Measurements from ENCODE around the gene TRAF7. TPM values are rescaled to one million over a fixed set of nuclear protein-coding genes. Genes with fewer than 3 reads are reported as not detected.

The TRAF7 gene
- polyA plus RNA-seq, 1 donor, result 63.3 TPM

DNA sequence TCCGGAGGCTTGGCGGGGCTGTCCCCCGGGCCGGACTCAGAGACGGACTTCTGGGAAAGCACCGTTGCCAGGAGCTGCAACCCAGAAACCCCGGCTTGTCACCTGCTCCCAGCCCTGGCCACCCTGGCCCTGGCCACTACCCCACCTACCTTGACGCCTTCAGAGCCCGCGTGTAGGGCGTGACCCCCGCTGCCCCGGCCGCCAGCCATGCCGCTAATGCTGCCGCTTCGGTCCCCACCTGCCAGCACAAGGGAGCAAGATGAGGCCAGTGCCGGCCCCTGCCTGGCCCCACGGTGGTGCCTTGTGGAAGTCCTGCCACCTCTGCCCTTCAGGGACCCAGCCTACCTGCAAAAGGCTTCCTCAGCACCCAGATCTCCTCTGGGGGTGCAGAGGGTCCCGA is 29.4 kb downstream of the TRAF7 start:
- no peak for DNase-seq
- H3K36me3 ChIP-seq (ENCODE audit: control insufficient read depth, insufficient read depth, low read length), result no peaks in the 10 kb centered on the region
- no peak overlapping the region for H3K4me3 ChIP-seq (ENCODE audit: low read length)
- H3K27ac ChIP-seq (ENCODE audit: low read length), result no peak overlapping the region
- H3K9me3 ChIP-seq (ENCODE audit: control insufficient read depth, low read depth, low read length), result no peaks in the 10 kb centered on the region
- no peaks in the 10 kb centered on the region for H3K4me1 ChIP-seq (ENCODE audit: control insufficient read depth, insufficient read depth, low read length)
- H3K27me3 ChIP-seq (ENCODE audit: control insufficient read depth, insufficient read depth, low read length), result no peaks in the 10 kb centered on the region
- no CpG with 5 or more reads among the region's 20 CpGs for WGBS (ENCODE audit: insufficient coverage, low lambda C conversion rate)

DNA sequence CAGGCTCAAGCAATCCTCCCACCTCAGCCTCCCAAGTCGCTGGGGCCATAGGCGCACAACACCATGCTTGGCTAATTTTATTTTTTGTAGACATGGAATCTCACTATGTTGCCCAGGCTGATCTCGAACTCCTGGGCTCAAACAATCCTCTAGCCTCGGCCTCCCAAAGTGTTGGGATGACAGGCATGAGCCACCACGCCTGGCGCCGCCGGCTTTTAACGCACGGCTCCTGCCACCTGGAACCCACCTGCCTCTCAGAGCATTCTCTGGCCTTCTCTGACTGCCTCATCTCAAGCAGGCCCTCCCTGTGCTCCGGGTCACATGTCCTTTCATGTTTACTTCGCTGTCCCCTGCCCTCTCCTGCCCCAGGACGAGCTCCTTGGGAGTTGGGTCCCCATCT is 30.5 kb downstream of the TRAF7 start:
- no peaks in the 10 kb centered on the region for H3K4me1 ChIP-seq (ENCODE audit: control insufficient read depth, insufficient read depth, low read length)
- H3K4me3 ChIP-seq (ENCODE audit: low read length), result no peak overlapping the region
- DNase-seq, result no peak
- no peak overlapping the region for H3K27ac ChIP-seq (ENCODE audit: low read length)
- no peaks in the 10 kb centered on the region for H3K9me3 ChIP-seq (ENCODE audit: control insufficient read depth, low read depth, low read length)
- H3K36me3 ChIP-seq (ENCODE audit: control insufficient read depth, insufficient read depth, low read length), result no peaks in the 10 kb centered on the region
- WGBS (ENCODE audit: insufficient coverage, low lambda C conversion rate), result no CpG with 5 or more reads among the region's 13 CpGs
- no peaks in the 10 kb centered on the region for H3K27me3 ChIP-seq (ENCODE audit: control insufficient read depth, insufficient read depth, low read length)

DNA sequence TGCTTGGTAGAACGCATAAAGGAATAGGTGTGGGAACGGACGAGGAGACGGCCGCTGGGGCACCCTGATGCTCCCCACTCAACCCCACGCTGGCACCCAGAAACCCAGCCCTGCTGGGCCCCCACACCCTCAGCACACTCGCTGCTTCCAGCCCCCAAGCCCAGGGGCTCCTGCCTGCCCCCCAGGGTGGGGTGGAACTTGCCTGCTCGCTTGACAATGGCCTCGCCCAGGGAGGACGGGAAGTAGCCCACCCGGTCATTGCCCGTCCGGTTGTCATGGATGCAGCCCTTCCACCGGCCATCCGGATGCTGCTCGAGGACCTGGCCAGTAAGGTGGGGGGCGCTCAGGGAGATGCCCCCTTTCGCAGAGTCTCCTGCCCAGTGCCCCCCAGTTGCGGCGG is 30.9 kb downstream of the TRAF7 start:
- no CpG with 5 or more reads among the region's 20 CpGs for WGBS (ENCODE audit: insufficient coverage, low lambda C conversion rate)
- no peak for DNase-seq
- H3K9me3 ChIP-seq (ENCODE audit: control insufficient read depth, low read depth, low read length), result no peaks in the 10 kb centered on the region

DNA sequence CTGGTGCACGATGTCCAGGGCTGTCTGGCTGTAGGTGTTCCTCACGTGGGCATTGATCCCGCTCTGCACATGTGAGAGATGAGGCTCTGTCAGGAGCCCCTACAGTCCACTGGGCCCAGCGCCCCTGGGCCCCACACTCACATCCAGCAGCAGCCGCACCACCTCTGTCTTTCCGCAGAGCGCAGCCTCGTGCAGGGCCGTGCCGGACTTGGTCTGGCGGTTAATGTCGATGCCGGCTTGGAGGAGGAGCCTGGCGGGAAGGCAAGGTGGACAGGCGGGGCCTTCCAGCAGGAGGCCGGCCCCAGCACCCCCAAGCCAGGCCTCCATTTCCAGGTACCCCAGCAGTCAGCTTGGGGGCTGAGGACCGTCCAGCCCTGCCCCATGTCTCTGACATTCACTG is 31.6 kb downstream of the TRAF7 start:
- no CpG with 5 or more reads among the region's 17 CpGs for WGBS (ENCODE audit: insufficient coverage, low lambda C conversion rate)

More for the DNA sequence above, 30.9 kb downstream of the TRAF7 start:
- no peak overlapping the region for H3K4me3 ChIP-seq (ENCODE audit: low read length)
- H3K27ac ChIP-seq (ENCODE audit: low read length), result no peak overlapping the region
- no peaks in the 10 kb centered on the region for H3K27me3 ChIP-seq (ENCODE audit: control insufficient read depth, insufficient read depth, low read length)
- no peaks in the 10 kb centered on the region for H3K4me1 ChIP-seq (ENCODE audit: control insufficient read depth, insufficient read depth, low read length)
- H3K36me3 ChIP-seq (ENCODE audit: control insufficient read depth, insufficient read depth, low read length), result no peaks in the 10 kb centered on the region

DNA sequence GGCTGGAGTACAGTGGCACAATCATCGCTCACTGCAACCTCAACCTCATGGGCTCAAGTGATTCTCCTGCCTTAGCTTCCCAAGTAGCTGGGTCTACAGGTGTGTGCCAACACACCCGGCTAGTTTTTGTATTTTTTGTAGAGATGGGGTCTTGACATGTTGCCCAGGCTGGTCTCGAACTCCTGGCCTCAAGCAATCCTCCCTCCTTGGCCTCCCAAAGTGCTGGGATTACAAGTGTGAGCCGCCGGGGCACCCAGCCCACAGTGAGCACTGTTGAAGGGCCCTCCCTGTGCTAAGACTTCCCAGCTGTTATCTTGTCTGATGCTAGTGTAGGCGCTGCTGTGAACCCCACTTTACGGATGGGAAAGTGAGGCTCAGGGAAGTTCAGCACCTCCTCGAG is 32.8 kb downstream of the TRAF7 start:
- Histone ChIP-seq H3K9me3 (ENCODE audit: control insufficient read depth, low read depth, low read length) (no peaks in the 10 kb centered on the region), H3K27ac (ENCODE audit: low read length) (no peak overlapping the region), H3K4me3 (ENCODE audit: low read length) (no peak overlapping the region), H3K4me1 (ENCODE audit: control insufficient read depth, insufficient read depth, low read length) (no peaks in the 10 kb centered on the region), H3K27me3 (ENCODE audit: control insufficient read depth, insufficient read depth, low read length) (peaks cover under 1% of the 10 kb centered on the region), H3K36me3 (ENCODE audit: control insufficient read depth, insufficient read depth, low read length) (no peaks in the 10 kb centered on the region)
- DNase-seq, result no peak
- WGBS (ENCODE audit: insufficient coverage, low lambda C conversion rate), result no CpG with 5 or more reads among the region's 8 CpGs

More for the DNA sequence above, 31.6 kb downstream of the TRAF7 start:
- Histone ChIP-seq H3K36me3 (ENCODE audit: control insufficient read depth, insufficient read depth, low read length) (no peaks in the 10 kb centered on the region), H3K4me1 (ENCODE audit: control insufficient read depth, insufficient read depth, low read length) (no peaks in the 10 kb centered on the region), H3K4me3 (ENCODE audit: low read length) (no peak overlapping the region), H3K27ac (ENCODE audit: low read length) (no peak overlapping the region), H3K27me3 (ENCODE audit: control insufficient read depth, insufficient read depth, low read length) (no peaks in the 10 kb centered on the region), H3K9me3 (ENCODE audit: control insufficient read depth, low read depth, low read length) (no peaks in the 10 kb centered on the region)
- no peak for DNase-seq

DNA sequence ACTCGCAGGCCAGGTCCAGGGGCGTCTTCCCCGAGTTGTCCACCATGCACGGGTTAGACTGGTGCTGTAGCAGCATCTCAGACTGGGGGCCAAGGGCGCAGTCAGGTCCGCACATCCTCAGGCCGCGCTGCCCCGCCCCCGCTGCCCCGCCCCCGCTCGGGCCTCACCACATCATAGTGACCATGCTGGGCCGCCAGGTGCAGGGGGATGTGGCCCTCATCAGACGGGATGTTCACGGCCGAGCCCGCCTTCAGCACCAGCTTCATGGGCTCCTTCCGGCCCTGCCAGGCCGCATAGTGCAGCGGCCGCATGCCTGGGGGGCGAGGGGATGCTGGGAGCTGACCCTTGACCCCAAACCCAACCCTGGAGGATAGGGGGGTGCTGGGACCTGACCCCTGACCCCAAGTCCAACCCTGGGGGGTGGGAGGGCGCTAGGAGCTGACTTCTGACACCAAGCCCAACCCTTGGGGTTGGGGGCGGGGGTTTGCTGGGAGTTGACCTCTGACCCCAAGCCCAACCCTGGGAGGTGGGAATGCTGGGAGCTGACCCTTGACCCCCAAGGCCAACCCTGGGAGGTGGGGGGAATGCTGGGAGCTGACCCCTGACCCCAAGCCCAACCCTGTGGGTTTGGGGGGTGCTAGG is 33.8 kb downstream of the TRAF7 start:
- DNase-seq, result no peak
- H3K36me3 ChIP-seq (ENCODE audit: control insufficient read depth, insufficient read depth, low read length), result no peaks in the 10 kb centered on the region
- H3K9me3 ChIP-seq (ENCODE audit: control insufficient read depth, low read depth, low read length), result no peaks in the 10 kb centered on the region
- no peaks in the 10 kb centered on the region for H3K4me1 ChIP-seq (ENCODE audit: control insufficient read depth, insufficient read depth, low read length)
- H3K27me3 ChIP-seq (ENCODE audit: control insufficient read depth, insufficient read depth, low read length), result peaks cover 10% of the 10 kb centered on the region
- H3K27ac ChIP-seq (ENCODE audit: low read length), result no peak overlapping the region
- H3K4me3 ChIP-seq (ENCODE audit: low read length), result no peak overlapping the region
- WGBS (ENCODE audit: insufficient coverage, low lambda C conversion rate), result no CpG with 5 or more reads among the region's 25 CpGs

DNA sequence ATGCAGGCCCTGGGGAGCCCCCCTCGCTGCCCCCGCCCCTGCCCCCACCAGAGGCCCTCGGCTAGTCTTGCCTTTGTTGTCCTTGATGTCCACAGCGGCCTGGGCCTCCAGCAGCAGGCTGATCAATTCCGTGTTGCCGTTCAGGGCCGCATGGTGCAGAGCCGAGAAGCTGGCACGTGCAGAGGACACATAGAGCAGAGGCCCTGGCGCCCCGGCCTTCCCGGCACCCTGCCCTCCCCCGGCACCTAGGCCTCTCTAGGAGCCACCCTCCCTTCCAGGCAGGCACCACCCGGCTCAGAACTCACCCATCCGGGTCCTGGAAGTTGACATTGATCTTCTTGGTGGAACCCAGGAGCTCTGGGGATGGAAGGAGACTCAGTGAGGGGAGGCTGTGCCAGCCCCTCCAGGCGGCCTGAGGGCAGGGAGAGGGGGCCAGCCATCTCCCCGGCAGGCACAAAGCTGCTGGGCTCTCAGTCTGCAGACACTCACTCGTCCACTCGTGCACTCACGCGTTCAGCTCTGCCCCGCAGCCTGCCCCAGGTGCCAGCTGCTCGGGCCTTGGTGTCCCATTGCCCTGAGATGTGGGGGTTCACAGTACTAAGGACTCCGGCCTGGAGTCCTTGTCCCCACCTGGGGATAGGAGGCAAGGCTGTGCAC is 34.5 kb downstream of the TRAF7 start:
- DNase-seq, result no peak
- H3K36me3 ChIP-seq (ENCODE audit: control insufficient read depth, insufficient read depth, low read length), result no peaks in the 10 kb centered on the region
- no CpG with 5 or more reads among the region's 24 CpGs for WGBS (ENCODE audit: insufficient coverage, low lambda C conversion rate)
- no peaks in the 10 kb centered on the region for H3K9me3 ChIP-seq (ENCODE audit: control insufficient read depth, low read depth, low read length)
- H3K4me3 ChIP-seq (ENCODE audit: low read length), result no peak overlapping the region
- H3K27me3 ChIP-seq (ENCODE audit: control insufficient read depth, insufficient read depth, low read length), result peaks cover 17% of the 10 kb centered on the region
- H3K4me1 ChIP-seq (ENCODE audit: control insufficient read depth, insufficient read depth, low read length), result peaks cover 6% of the 10 kb centered on the region
- H3K27ac ChIP-seq (ENCODE audit: low read length), result no peak overlapping the region

DNA sequence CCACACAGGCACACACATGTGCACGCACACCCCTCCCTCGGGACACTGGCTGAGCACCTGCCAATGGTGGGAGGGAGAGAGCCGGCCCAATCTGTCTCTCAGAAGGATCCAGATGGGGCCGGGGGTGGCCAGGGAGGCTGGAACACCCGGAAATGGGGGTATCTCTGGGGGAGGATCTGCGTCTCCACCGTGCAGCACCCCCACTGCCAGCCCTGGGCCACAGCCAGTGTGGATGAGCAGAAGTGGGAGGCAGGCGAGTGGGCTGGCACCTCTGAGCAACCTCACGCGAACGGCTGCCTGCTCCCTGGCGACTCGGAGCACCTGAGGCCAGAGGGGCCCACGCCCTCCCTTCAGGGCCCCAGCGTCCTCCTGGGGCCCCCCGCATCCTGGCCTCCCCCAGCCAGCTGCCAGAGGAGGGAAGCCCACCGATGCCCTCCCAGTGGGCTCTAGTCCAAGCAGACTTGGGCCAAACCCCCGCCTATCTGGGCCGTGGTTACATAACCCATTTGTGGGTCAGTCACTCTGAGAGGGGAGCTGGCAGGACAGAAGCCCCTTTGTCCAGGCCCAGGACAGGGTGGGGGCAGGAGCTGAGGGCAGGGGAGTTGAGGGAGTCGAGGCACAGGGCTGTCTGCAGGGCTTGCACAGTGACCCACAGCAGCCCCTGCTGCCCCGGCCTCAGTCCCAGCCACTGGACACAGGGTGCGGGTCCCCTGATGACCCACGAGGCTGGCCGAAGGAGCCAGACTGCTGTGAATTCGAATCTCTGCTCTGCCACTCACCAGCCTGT is 35.3 kb downstream of the TRAF7 start:
- Histone ChIP-seq H3K27me3 (ENCODE audit: control insufficient read depth, insufficient read depth, low read length) (peaks cover 24% of the 10 kb centered on the region), H3K4me3 (ENCODE audit: low read length) (no peak overlapping the region), H3K9me3 (ENCODE audit: control insufficient read depth, low read depth, low read length) (peaks cover 3% of the 10 kb centered on the region), H3K36me3 (ENCODE audit: control insufficient read depth, insufficient read depth, low read length) (no peaks in the 10 kb centered on the region), H3K27ac (ENCODE audit: low read length) (no peak overlapping the region), H3K4me1 (ENCODE audit: control insufficient read depth, insufficient read depth, low read length) (peaks cover 13% of the 10 kb centered on the region)
- DNase-seq, result no peak
- no CpG with 5 or more reads among the region's 25 CpGs for WGBS (ENCODE audit: insufficient coverage, low lambda C conversion rate)

DNA sequence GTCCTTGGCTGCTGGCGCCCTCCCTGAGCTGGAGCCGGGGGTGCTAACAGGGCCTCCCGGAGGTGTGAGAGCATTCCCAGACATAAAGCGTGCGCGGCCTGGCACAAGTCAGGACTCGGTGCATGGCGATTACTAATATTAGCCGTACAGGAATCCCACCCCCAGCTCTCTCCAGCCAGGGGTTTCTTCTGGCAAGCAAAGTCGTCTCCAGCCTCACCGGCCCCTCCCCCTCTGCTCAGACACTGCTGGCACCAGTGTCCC is 35.8 kb downstream of the TRAF7 start:
- H3K4me1 ChIP-seq (ENCODE audit: control insufficient read depth, insufficient read depth, low read length), result peaks cover 13% of the 10 kb centered on the region
- DNase-seq, result no peak
- no peak overlapping the region for H3K27ac ChIP-seq (ENCODE audit: low read length)
- no CpG with 5 or more reads among the region's 11 CpGs for WGBS (ENCODE audit: insufficient coverage, low lambda C conversion rate)
- peaks cover 25% of the 10 kb centered on the region for H3K27me3 ChIP-seq (ENCODE audit: control insufficient read depth, insufficient read depth, low read length)
- H3K9me3 ChIP-seq (ENCODE audit: control insufficient read depth, low read depth, low read length), result peaks cover 3% of the 10 kb centered on the region
- H3K36me3 ChIP-seq (ENCODE audit: control insufficient read depth, insufficient read depth, low read length), result no peaks in the 10 kb centered on the region
- no peak overlapping the region for H3K4me3 ChIP-seq (ENCODE audit: low read length)

DNA sequence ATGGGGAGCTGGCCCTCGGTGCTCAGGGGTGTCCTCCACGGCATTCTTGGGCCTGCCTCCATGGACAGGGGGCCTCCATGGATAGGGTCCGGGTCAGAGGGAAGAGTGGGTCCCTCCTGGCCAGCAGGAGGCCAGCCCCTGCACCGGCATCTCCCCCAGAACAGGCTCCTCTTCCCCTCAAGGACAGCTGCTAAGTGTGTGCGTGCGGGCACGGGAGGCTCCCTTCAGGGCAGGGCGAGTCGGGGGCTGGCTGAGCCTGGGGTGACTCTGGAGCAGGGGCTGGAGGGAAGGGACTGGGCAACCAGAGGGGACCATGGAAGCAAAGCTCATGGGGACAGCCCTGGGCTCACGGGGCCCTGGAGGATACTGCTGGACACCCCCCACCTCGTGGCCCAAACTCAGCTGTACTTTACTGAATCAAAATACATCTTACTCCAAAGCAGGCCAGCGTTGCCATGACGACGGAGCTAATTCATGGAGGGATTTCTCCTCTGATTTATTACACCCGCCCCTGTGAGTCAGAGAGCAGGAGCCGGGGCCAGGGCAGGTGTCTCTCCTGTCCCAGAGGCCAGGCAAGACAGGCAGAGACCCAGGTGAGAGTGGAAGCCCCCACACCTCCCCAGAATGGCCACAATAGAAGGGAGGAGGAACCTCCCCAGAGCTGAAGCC is 38.7 kb downstream of the TRAF7 start:
- H3K4me1 ChIP-seq (ENCODE audit: control insufficient read depth, insufficient read depth, low read length), result peaks cover 13% of the 10 kb centered on the region
- H3K27ac ChIP-seq (ENCODE audit: low read length), result no peak overlapping the region
- WGBS (ENCODE audit: insufficient coverage, low lambda C conversion rate), result no CpG with 5 or more reads among the region's 16 CpGs
- DNase-seq, result no peak
- H3K27me3 ChIP-seq (ENCODE audit: control insufficient read depth, insufficient read depth, low read length), result peaks cover 50% of the 10 kb centered on the region
- H3K4me3 ChIP-seq (ENCODE audit: low read length), result no peak overlapping the region
- H3K36me3 ChIP-seq (ENCODE audit: control insufficient read depth, insufficient read depth, low read length), result no peaks in the 10 kb centered on the region
- H3K9me3 ChIP-seq (ENCODE audit: control insufficient read depth, low read depth, low read length), result peaks cover 6% of the 10 kb centered on the region

Measured in large intestine (tissue), 3 donors.